Right lobe of liver (tissue), 4 donors: ENCODE measurements around the gene SPATA25.

Source experiments
- CTCF ChIP-seq, 4 donors: fragments of 200-600 bp in 3 of 4; fragments of 450-650 bp in 1 of 4; IDR thresholded peaks; one replicate each; pipeline versions ENCODE4 v1.5.1 to v1.8.0; 2016 to 2022; ENCODE audit warnings: antibody characterized with exemption in 4 of 4, mild to moderate bottlenecking in 2 of 4
- POLR2A ChIP-seq: fragments of 450-650 bp; IDR thresholded peaks from one replicate; pipeline ENCODE4 v1.6.1; 2017; ENCODE audit warnings: antibody characterized with exemption, mild to moderate bottlenecking
- donor health status: DM: no; HTN: no; CAD: no.
- donor health status: DM: no; HTN: no; CAD: no.
- donor health status: DM: no; HTN: yes; CAD: no.

- TF ChIP-seq CTCF (IDR thresholded peaks at IDR 0.05): peak; percentile 53 to 75 (median 73)
- peak; percentile 28 for TF ChIP-seq POLR2A
Measured at GRCh38 chr20:45890077-45890984, 2.9 kb upstream of the SPATA25 start.
